IPS DF 4.7 (cell line): Measurements from ENCODE around the gene TMUB1.

Source experiments
- DNase-seq: peaks from one replicate; pipeline ENCODE4 v3.0.0-alpha.2; 2013; ENCODE audit warnings: low spot score; ENCODE audit errors: extremely low read depth

The TMUB1 gene

DNA sequence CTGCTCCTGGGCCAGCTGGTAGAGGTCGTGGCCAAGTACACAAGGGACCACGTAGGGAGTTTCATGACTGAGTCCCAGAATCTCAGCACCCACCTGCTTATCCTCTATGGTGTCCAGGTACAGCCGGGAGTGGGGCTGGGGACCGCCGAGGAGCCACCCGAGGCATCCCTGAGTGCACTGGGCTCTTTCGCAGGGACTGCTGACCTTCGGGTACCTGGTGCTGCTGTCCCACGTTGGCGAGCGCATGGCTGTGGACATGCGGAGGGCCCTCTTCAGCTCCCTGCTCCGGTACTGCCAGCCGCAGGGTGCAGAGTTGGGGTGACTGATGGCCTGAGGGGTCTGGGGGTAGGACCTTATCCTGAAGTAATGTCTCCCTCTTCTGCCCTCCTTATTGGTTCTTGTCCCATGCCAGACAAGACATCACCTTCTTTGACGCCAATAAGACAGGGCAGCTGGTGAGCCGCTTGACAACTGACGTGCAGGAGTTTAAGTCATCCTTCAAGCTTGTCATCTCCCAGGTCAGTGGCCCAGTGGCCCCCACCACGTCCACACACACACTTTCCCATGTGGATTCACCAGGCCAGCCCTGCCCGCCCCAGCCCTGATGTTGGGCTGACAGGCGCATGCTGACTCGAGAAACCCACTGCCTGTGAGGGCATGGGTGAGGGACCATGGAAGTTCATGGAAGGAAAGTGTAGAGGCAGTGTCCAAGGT lies 48.8 kb downstream of the TMUB1 start:
- no peak for DNase-seq

DNA sequence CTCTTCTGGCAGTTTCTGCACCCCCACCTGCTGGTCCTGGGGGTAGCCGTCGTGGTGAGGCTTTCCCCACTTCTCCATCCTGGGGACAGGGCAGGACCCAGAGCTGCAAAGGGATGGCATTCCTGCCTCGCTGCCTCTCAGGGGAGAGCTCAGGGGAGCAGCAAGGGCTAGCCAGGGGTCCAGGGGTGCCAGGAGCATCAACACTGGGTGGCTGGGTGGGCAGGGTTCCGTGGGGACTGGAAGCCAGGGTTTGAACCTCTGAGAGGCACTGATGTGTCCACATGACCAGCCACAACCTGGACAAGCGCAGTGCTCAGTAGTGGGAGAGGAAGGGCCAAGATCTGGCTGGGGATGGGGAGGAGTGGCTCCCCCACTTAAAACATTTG lies 49.4 kb downstream of the TMUB1 start:
- DNase-seq, result no peak

DNA sequence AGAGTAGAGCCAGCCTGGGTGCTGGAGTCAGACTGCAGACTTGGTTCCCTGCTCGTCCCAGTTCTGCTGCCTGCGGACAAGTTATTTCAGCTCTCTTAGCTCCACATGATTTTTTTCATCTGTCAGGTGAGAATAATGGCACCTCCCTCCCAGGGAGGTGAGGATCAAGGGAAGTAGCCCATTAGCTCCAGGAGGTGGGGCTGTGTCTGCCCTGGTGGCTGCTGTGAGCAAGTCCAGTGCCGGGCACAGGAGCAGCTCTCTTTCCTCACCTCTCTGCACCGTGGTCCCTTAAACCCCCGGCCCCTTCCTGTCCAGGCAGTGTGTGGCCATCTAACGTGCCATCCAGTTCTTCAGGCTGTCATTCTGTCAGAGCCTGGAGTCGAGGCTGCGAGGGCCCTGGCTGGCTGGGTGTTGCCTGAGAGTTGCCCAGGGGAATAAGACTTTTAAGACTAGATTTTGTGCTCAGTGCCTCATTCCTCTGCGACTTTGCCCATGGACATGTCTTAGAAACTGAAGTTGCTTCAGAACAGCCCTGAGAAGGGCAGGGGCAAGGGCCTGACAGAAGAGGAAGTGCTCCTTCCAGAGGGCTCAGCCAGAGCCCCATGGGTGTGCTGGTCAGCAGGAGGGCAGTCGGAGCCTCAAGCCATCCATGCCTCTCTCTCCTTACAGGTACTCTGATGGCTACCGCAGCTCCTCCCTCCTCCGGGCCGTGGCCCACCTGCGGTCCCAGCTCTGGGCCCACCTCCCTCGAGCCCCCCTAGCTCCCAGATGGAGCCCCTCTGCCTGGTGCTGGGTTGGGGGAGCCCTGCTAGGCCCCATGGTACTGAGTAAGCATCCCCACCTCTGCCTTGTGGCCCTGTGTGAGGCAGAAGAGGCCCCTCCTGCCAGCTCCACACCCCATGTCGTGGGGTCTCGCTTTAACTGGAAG lies 50.1 kb downstream of the TMUB1 start:
- DNase-seq, result no peak
